ENCODE results near the gene C20orf144.

The C20orf144 gene

GRCh38 chr20:33689973-33690372 lies 27.8 kb downstream of the C20orf144 start:
- Histone ChIP-seq H3K4me2 (ENCODE audit: low read length) (no peak overlapping the region), H3K56ac (ENCODE audit: low read length) (no peak overlapping the region), H3K27ac (ENCODE audit: low read depth, low read length) (no peak overlapping the region), H3K23ac (ENCODE audit: low read length) (no peak overlapping the region), H3K36me3 (ENCODE audit: control insufficient read depth, insufficient read depth, low read length) (no peaks in the 10 kb centered on the region), H3K79me1 (ENCODE audit: low read length) (no peaks in the 10 kb centered on the region), H3K79me2 (ENCODE audit: control insufficient read depth, insufficient read depth, low read length) (peaks cover 7% of the 10 kb centered on the region), H2BK5ac (ENCODE audit: low read length) (no peak overlapping the region), H3K4ac (ENCODE audit: low read depth, low read length) (no peak overlapping the region), H4K5ac (ENCODE audit: low read length) (no peak overlapping the region), H2BK120ac (ENCODE audit: low read depth, low read length) (no peak overlapping the region), H2BK15ac (replicated peaks; ENCODE audit: low read depth) (no peak overlapping the region), H3K27me3 (ENCODE audit: insufficient read depth, low read length, poor library complexity) (no peaks in the 10 kb centered on the region), H3K9ac (ENCODE audit: low read length) (no peak overlapping the region), H4K8ac (ENCODE audit: low read depth, low read length) (no peak overlapping the region), H3K4me1 (ENCODE audit: control insufficient read depth, low read depth, low read length) (peaks cover 5% of the 10 kb centered on the region), H2AK5ac (ENCODE audit: low read length) (no peak overlapping the region), H3K4me3 (ENCODE audit: low read length) (no peak overlapping the region), H3K18ac (ENCODE audit: low read length) (no peak overlapping the region)
- no CpG with 5 or more reads among the region's 4 CpGs for WGBS (ENCODE audit: extremely low coverage, insufficient coverage, low lambda C conversion rate)
- no peak for DNase-seq

- H2BK5ac ChIP-seq (ENCODE audit: low read length): no peak overlapping the region
- H3K27me3 ChIP-seq (ENCODE audit: insufficient read depth, low read length, poor library complexity): no peaks in the 10 kb centered on the region
- no CpG with 5 or more reads among the region's 5 CpGs for WGBS (ENCODE audit: extremely low coverage, insufficient coverage, low lambda C conversion rate)
- H3K4me1 ChIP-seq (ENCODE audit: control insufficient read depth, low read depth, low read length): no peaks in the 10 kb centered on the region
- no peak overlapping the region for H3K4me2 ChIP-seq (ENCODE audit: low read length)
- no peak overlapping the region for H3K9ac ChIP-seq (ENCODE audit: low read length)
- no peak overlapping the region for H2BK15ac ChIP-seq (replicated peaks; ENCODE audit: low read depth)
- H2BK120ac ChIP-seq (ENCODE audit: low read depth, low read length): no peak overlapping the region
- no peak for DNase-seq
- H2AK5ac ChIP-seq (ENCODE audit: low read length): no peak overlapping the region
- H4K8ac ChIP-seq (ENCODE audit: low read depth, low read length): no peak overlapping the region
- H3K79me1 ChIP-seq (ENCODE audit: low read length): no peaks in the 10 kb centered on the region
- no peak overlapping the region for H3K4me3 ChIP-seq (ENCODE audit: low read length)
- H3K27ac ChIP-seq (ENCODE audit: low read depth, low read length): no peak overlapping the region
- H3K36me3 ChIP-seq (ENCODE audit: control insufficient read depth, insufficient read depth, low read length): no peaks in the 10 kb centered on the region
- H4K5ac ChIP-seq (ENCODE audit: low read length): no peak overlapping the region
- H3K23ac ChIP-seq (ENCODE audit: low read length): no peak overlapping the region
- H3K79me2 ChIP-seq (ENCODE audit: control insufficient read depth, insufficient read depth, low read length): no peaks in the 10 kb centered on the region
- no peak overlapping the region for H3K56ac ChIP-seq (ENCODE audit: low read length)
- no peak overlapping the region for H3K4ac ChIP-seq (ENCODE audit: low read depth, low read length)
- no peak overlapping the region for H3K18ac ChIP-seq (ENCODE audit: low read length)
These were observed 31.2 kb downstream of the C20orf144 start for GRCh38 chr20:33693289-33693688.

GRCh38 chr20:33693741-33694638 lies 31.9 kb downstream of the C20orf144 start:
- no CpG with 5 or more reads among the region's 17 CpGs for WGBS (ENCODE audit: extremely low coverage, insufficient coverage, low lambda C conversion rate)
- Histone ChIP-seq H3K79me2 (ENCODE audit: control insufficient read depth, insufficient read depth, low read length) (no peaks in the 10 kb centered on the region), H3K18ac (ENCODE audit: low read length) (no peak overlapping the region), H3K4ac (ENCODE audit: low read depth, low read length) (no peak overlapping the region), H3K79me1 (ENCODE audit: low read length) (no peaks in the 10 kb centered on the region), H2BK15ac (replicated peaks; ENCODE audit: low read depth) (no peak overlapping the region), H3K4me1 (ENCODE audit: control insufficient read depth, low read depth, low read length) (no peaks in the 10 kb centered on the region), H2BK120ac (ENCODE audit: low read depth, low read length) (no peak overlapping the region), H3K4me2 (ENCODE audit: low read length) (no peak overlapping the region), H3K56ac (ENCODE audit: low read length) (no peak overlapping the region), H4K5ac (ENCODE audit: low read length) (no peak overlapping the region), H4K8ac (ENCODE audit: low read depth, low read length) (no peak overlapping the region), H2AK5ac (ENCODE audit: low read length) (no peak overlapping the region), H3K36me3 (ENCODE audit: control insufficient read depth, insufficient read depth, low read length) (no peaks in the 10 kb centered on the region), H3K23ac (ENCODE audit: low read length) (no peak overlapping the region), H3K27ac (ENCODE audit: low read depth, low read length) (no peak overlapping the region), H3K27me3 (ENCODE audit: insufficient read depth, low read length, poor library complexity) (no peaks in the 10 kb centered on the region), H2BK5ac (ENCODE audit: low read length) (no peak overlapping the region), H3K9ac (ENCODE audit: low read length) (no peak overlapping the region), H3K4me3 (ENCODE audit: low read length) (no peak overlapping the region)
- no peak for DNase-seq

GRCh38 chr20:33694639-33695012 lies 32.5 kb downstream of the C20orf144 start:
- H3K4me1 ChIP-seq (ENCODE audit: control insufficient read depth, low read depth, low read length): no peaks in the 10 kb centered on the region
- peak; percentile 29 for DNase-seq
- H3K36me3 ChIP-seq (ENCODE audit: control insufficient read depth, insufficient read depth, low read length): no peaks in the 10 kb centered on the region
- H3K9ac ChIP-seq (ENCODE audit: low read length): no peak overlapping the region
- H3K79me1 ChIP-seq (ENCODE audit: low read length): no peaks in the 10 kb centered on the region
- H3K27ac ChIP-seq (ENCODE audit: low read depth, low read length): no peak overlapping the region
- no peak overlapping the region for H2BK5ac ChIP-seq (ENCODE audit: low read length)
- no peak overlapping the region for H3K4me2 ChIP-seq (ENCODE audit: low read length)
- H4K8ac ChIP-seq (ENCODE audit: low read depth, low read length): no peak overlapping the region
- no peak overlapping the region for H2BK120ac ChIP-seq (ENCODE audit: low read depth, low read length)
- no peaks in the 10 kb centered on the region for H3K27me3 ChIP-seq (ENCODE audit: insufficient read depth, low read length, poor library complexity)
- H2AK5ac ChIP-seq (ENCODE audit: low read length): no peak overlapping the region
- no peak overlapping the region for H3K56ac ChIP-seq (ENCODE audit: low read length)
- H3K79me2 ChIP-seq (ENCODE audit: control insufficient read depth, insufficient read depth, low read length): no peaks in the 10 kb centered on the region
- H3K23ac ChIP-seq (ENCODE audit: low read length): no peak overlapping the region
- H4K5ac ChIP-seq (ENCODE audit: low read length): no peak overlapping the region
- no CpG with 5 or more reads among the region's 6 CpGs for WGBS (ENCODE audit: extremely low coverage, insufficient coverage, low lambda C conversion rate)
- no peak overlapping the region for H3K4me3 ChIP-seq (ENCODE audit: low read length)
- no peak overlapping the region for H2BK15ac ChIP-seq (replicated peaks; ENCODE audit: low read depth)
- no peak overlapping the region for H3K4ac ChIP-seq (ENCODE audit: low read depth, low read length)
- H3K18ac ChIP-seq (ENCODE audit: low read length): no peak overlapping the region

- Histone ChIP-seq H2AK5ac (ENCODE audit: low read length) (no peak overlapping the region), H3K36me3 (ENCODE audit: control insufficient read depth, insufficient read depth, low read length) (no peaks in the 10 kb centered on the region), H2BK120ac (ENCODE audit: low read depth, low read length) (no peak overlapping the region), H3K18ac (ENCODE audit: low read length) (no peak overlapping the region), H3K27ac (ENCODE audit: low read depth, low read length) (no peak overlapping the region), H3K4ac (ENCODE audit: low read depth, low read length) (no peak overlapping the region), H3K4me3 (ENCODE audit: low read length) (no peak overlapping the region), H4K8ac (ENCODE audit: low read depth, low read length) (no peak overlapping the region), H3K27me3 (ENCODE audit: insufficient read depth, low read length, poor library complexity) (no peaks in the 10 kb centered on the region), H4K5ac (ENCODE audit: low read length) (no peak overlapping the region), H3K23ac (ENCODE audit: low read length) (no peak overlapping the region), H3K79me1 (ENCODE audit: low read length) (no peaks in the 10 kb centered on the region), H2BK15ac (replicated peaks; ENCODE audit: low read depth) (no peak overlapping the region), H3K9ac (ENCODE audit: low read length) (no peak overlapping the region), H2BK5ac (ENCODE audit: low read length) (no peak overlapping the region), H3K4me2 (ENCODE audit: low read length) (no peak overlapping the region), H3K56ac (ENCODE audit: low read length) (no peak overlapping the region), H3K4me1 (ENCODE audit: control insufficient read depth, low read depth, low read length) (no peaks in the 10 kb centered on the region), H3K79me2 (ENCODE audit: control insufficient read depth, insufficient read depth, low read length) (no peaks in the 10 kb centered on the region)
- no CpG with 5 or more reads among the region's 4 CpGs for WGBS (ENCODE audit: extremely low coverage, insufficient coverage, low lambda C conversion rate)
- no peak for DNase-seq
These were observed 34.3 kb downstream of the C20orf144 start for GRCh38 chr20:33696448-33696847.

GRCh38 chr20:33697129-33697528 lies 35.0 kb downstream of the C20orf144 start:
- no peak overlapping the region for H2BK5ac ChIP-seq (ENCODE audit: low read length)
- no peak overlapping the region for H2AK5ac ChIP-seq (ENCODE audit: low read length)
- WGBS (ENCODE audit: extremely low coverage, insufficient coverage, low lambda C conversion rate): no CpG with 5 or more reads among the region's 8 CpGs
- no peak overlapping the region for H4K5ac ChIP-seq (ENCODE audit: low read length)
- H3K27ac ChIP-seq (ENCODE audit: low read depth, low read length): no peak overlapping the region
- H2BK15ac ChIP-seq (replicated peaks; ENCODE audit: low read depth): no peak overlapping the region
- H3K4ac ChIP-seq (ENCODE audit: low read depth, low read length): no peak overlapping the region
- no peak overlapping the region for H3K9ac ChIP-seq (ENCODE audit: low read length)
- no peak overlapping the region for H2BK120ac ChIP-seq (ENCODE audit: low read depth, low read length)
- H3K4me2 ChIP-seq (ENCODE audit: low read length): no peak overlapping the region
- H3K4me1 ChIP-seq (ENCODE audit: control insufficient read depth, low read depth, low read length): no peaks in the 10 kb centered on the region
- no peaks in the 10 kb centered on the region for H3K36me3 ChIP-seq (ENCODE audit: control insufficient read depth, insufficient read depth, low read length)
- no peaks in the 10 kb centered on the region for H3K27me3 ChIP-seq (ENCODE audit: insufficient read depth, low read length, poor library complexity)
- no peak overlapping the region for H3K56ac ChIP-seq (ENCODE audit: low read length)
- H4K8ac ChIP-seq (ENCODE audit: low read depth, low read length): no peak overlapping the region
- no peaks in the 10 kb centered on the region for H3K79me2 ChIP-seq (ENCODE audit: control insufficient read depth, insufficient read depth, low read length)
- H3K18ac ChIP-seq (ENCODE audit: low read length): no peak overlapping the region
- no peaks in the 10 kb centered on the region for H3K79me1 ChIP-seq (ENCODE audit: low read length)
- DNase-seq: no peak
- H3K4me3 ChIP-seq (ENCODE audit: low read length): no peak overlapping the region
- H3K23ac ChIP-seq (ENCODE audit: low read length): no peak overlapping the region

All from mesendoderm (in vitro differentiated cells).